Endothelial cell (in vitro differentiated cells): Measurements from ENCODE around the gene MPV17. TPM values are rescaled to one million over a fixed set of nuclear protein-coding genes. Genes with fewer than 3 reads are reported as not detected.

Source experiments
- DNase-seq: peaks from one replicate; pipeline ENCODE4 v3.0.0; 2021; ENCODE audit warnings: low spot score
- H3K27ac Mint-ChIP-seq: one replicate; pipeline ENCODE4 v1.8.0; 2021; ENCODE audit warnings: mixed read lengths, inconsistent platforms; ENCODE audit not compliant: unreplicated experiment
- H3K27me3 Mint-ChIP-seq: one replicate; pipeline ENCODE4 v1.8.0; 2021; ENCODE audit warnings: mild to moderate bottlenecking, moderate library complexity, mixed read lengths, inconsistent platforms; ENCODE audit not compliant: unreplicated experiment
- H3K36me3 Mint-ChIP-seq: one replicate; pipeline ENCODE4 v1.8.0; 2021; ENCODE audit warnings: mild to moderate bottlenecking, low read depth, mixed read lengths, inconsistent platforms; ENCODE audit not compliant: unreplicated experiment
- H3K4me1 Mint-ChIP-seq: one replicate; pipeline ENCODE4 v1.8.0; 2021; ENCODE audit warnings: mild to moderate bottlenecking, mixed read lengths, inconsistent platforms; ENCODE audit not compliant: unreplicated experiment
- H3K4me3 Mint-ChIP-seq: one replicate; pipeline ENCODE4 v1.8.0; 2021; ENCODE audit warnings: mild to moderate bottlenecking, mixed read lengths, inconsistent platforms; ENCODE audit not compliant: unreplicated experiment
- H3K9me3 Mint-ChIP-seq: one replicate; pipeline ENCODE4 v1.8.0; 2021; ENCODE audit warnings: mixed read lengths, inconsistent platforms; ENCODE audit not compliant: unreplicated experiment
- total RNA-seq: library from RNA; stranded (reverse); fragmentation: NEBNext Ultra II Directional; extraction: Animal tissue kit (Norgen Biotek cat#: 25700); gene quantifications from one replicate; pipeline ENCODE4 v1.2.1, GENCODE V29; 2021; ENCODE audit not compliant: unreplicated experiment
- TF ChIP-seq, protein P1 (sequence below): fragments of 200-600 bp; sonication (generic); IDR thresholded peaks from one replicate; pipeline ENCODE4 v1.5.0; 2021; ENCODE audit warnings: antibody characterized with exemption; ENCODE audit not compliant: unreplicated experiment

The MPV17 gene
- total RNA-seq, 1 donor from 2014 or later, result 55.0 TPM

DNA sequence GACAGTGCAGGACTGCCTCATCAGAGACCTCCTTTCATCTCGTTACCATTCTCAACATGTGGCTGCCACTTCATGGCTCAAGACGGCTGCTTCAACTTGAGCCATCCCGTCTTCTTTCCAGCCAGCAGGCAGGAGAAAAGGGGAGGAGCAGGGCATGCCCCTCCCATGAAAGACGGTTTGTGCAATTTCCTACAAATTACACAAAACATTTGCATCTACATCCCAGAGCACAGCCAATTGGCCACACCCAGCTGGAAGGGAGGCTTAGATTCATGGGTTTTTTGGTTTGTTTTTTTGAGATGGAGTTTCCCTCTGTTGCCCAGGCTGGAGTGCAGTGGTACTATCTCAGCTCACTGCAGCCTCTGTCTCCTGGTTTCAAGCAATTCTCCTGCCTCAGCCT is 26.4 kb downstream of the MPV17 start:
- Mint-ChIP-seq H3K27ac (no peak overlapping the region), H3K36me3 (no peaks in the 10 kb centered on the region), H3K9me3 (no peaks in the 10 kb centered on the region)

DNA sequence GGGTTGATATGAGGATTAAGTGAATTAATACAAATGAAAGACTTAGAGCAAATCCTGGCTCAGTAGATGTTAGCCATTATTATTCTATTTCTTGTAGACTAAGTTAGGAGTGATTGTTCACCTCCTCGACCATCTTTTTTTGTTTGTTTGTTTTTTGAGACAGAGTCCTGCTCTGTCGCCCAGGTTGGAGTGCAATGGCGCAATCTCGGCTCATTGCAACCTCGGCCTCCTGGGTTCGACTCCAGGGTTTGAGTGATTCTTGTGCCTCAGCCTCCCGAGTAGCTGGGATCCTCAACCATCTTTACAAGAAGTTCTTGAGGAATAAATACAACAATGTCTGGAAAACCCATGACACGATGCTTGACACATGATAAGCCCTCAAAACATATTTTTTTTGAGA is 28.0 kb downstream of the MPV17 start:
- H3K4me1 Mint-ChIP-seq, result peaks cover 2% of the 10 kb centered on the region
- H3K27ac Mint-ChIP-seq, result no peak overlapping the region
- TF ChIP-seq, protein P1, sequence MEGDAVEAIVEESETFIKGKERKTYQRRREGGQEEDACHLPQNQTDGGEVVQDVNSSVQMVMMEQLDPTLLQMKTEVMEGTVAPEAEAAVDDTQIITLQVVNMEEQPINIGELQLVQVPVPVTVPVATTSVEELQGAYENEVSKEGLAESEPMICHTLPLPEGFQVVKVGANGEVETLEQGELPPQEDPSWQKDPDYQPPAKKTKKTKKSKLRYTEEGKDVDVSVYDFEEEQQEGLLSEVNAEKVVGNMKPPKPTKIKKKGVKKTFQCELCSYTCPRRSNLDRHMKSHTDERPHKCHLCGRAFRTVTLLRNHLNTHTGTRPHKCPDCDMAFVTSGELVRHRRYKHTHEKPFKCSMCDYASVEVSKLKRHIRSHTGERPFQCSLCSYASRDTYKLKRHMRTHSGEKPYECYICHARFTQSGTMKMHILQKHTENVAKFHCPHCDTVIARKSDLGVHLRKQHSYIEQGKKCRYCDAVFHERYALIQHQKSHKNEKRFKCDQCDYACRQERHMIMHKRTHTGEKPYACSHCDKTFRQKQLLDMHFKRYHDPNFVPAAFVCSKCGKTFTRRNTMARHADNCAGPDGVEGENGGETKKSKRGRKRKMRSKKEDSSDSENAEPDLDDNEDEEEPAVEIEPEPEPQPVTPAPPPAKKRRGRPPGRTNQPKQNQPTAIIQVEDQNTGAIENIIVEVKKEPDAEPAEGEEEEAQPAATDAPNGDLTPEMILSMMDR, result no peak
- no peaks in the 10 kb centered on the region for H3K9me3 Mint-ChIP-seq
- no peaks in the 10 kb centered on the region for H3K36me3 Mint-ChIP-seq
- H3K4me3 Mint-ChIP-seq, result no peak overlapping the region
- no peak for DNase-seq
- H3K27me3 Mint-ChIP-seq, result peaks cover 6% of the 10 kb centered on the region

More for the DNA sequence above, 26.4 kb downstream of the MPV17 start:
- no peak for DNase-seq
- Mint-ChIP-seq H3K4me3 (no peak overlapping the region), H3K4me1 (peaks cover 2% of the 10 kb centered on the region), H3K27me3 (peaks cover 6% of the 10 kb centered on the region)
- TF ChIP-seq, protein P1, result no peak

DNA sequence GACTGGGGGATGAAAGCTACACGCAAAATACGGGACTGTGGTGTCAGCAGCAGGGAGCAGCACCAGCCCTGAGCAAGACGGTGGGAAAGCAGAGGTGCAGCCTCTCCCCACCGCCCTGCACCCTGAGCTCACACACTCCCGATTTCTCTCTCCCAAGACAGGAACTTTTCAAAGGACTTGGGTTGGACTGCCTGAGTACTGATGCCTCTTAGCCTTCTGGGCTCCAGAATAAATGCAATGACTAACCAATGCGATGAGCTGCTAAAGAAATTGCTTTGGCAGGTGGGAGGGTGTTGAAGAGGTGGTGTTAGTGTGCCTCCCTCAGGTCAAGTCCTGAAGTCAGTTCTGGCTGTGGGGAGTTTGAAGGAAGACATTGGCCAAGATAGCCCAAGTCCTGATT is 31.0 kb downstream of the MPV17 start:
- H3K36me3 Mint-ChIP-seq, result no peaks in the 10 kb centered on the region
- H3K27ac Mint-ChIP-seq, result no peak overlapping the region
- TF ChIP-seq, protein P1, result no peak
- no peaks in the 10 kb centered on the region for H3K27me3 Mint-ChIP-seq
- no peak for DNase-seq
- H3K9me3 Mint-ChIP-seq, result no peaks in the 10 kb centered on the region
- H3K4me1 Mint-ChIP-seq, result peaks cover 2% of the 10 kb centered on the region
- no peak overlapping the region for H3K4me3 Mint-ChIP-seq

DNA sequence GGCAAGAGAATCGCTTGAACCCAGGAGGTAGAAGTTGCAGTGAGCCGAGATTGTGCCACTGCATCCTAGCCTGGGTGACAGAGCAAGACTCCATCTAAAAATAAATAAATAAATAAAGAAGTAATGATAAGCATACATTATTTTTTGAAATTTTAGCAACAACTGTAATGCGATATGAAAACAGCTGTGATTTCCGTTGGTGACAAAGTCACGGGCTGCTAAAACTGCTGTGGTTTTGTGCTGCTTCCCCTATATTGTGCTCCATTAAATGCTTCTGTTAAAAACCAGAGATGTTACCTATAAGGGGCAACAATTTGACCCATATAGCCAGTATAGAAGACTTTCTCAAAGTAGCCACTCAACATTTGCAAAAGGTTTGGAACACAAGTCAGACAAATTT is 32.3 kb downstream of the MPV17 start:
- Mint-ChIP-seq H3K36me3 (no peaks in the 10 kb centered on the region), H3K27me3 (no peaks in the 10 kb centered on the region), H3K9me3 (no peaks in the 10 kb centered on the region), H3K27ac (no peak overlapping the region), H3K4me3 (no peak overlapping the region), H3K4me1 (peaks cover 2% of the 10 kb centered on the region)
- TF ChIP-seq, protein P1, result no peak
- no peak for DNase-seq

DNA sequence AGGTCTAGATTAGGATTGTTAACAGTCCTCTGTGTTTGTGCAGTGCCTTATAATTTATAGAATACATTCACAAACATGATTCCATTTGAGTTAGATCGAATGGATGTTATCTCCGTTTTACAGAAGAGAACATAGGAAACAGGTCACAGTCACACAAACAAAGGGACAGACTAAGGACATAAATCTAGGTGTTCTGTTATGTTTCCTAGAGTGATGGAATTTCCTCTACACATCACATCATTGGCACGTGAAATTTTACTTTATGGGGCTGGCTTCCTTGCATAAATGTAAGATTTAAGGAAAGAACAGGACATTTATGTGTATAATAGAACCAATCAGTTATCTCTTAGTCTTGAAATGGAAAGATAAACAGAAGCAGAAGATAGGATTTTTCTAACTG is 34.3 kb downstream of the MPV17 start:
- Mint-ChIP-seq H3K27me3 (no peaks in the 10 kb centered on the region), H3K27ac (no peak overlapping the region), H3K36me3 (no peaks in the 10 kb centered on the region), H3K4me1 (peaks cover 2% of the 10 kb centered on the region), H3K4me3 (no peak overlapping the region), H3K9me3 (no peaks in the 10 kb centered on the region)
- TF ChIP-seq, protein P1, result no peak
- DNase-seq, result no peak
